GM10847 (cell line): ENCODE results near the gene SAP130.

ENCODE experiments used
- POLR2A ChIP-seq: IDR thresholded peaks from 2 replicates; pipeline ENCODE4 v1.6.1; 2011; ENCODE audit not compliant: insufficient read length; ENCODE audit errors: extremely low read depth

SAP130 gene

DNA sequence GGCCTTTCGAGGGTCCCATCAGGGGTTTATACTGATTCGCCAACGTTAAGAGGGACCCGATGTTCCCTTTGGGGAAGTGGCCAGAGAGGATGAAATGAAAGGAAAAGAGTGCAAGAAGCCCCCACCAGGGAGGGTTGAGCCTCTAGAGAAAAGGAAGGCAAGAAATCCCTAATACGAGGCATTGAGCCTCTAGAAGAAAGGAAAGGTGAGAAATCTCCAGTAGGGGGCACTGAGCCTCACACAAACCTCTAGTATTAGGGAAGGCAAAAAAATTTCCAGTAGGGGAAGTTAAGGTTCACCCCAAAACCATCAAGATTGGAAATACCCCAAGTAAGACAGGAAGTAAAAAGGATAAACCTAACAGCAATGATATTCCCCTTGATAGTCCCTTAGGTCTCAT is 9.8 kb upstream of the SAP130 start:
- TF ChIP-seq POLR2A: no peak

DNA sequence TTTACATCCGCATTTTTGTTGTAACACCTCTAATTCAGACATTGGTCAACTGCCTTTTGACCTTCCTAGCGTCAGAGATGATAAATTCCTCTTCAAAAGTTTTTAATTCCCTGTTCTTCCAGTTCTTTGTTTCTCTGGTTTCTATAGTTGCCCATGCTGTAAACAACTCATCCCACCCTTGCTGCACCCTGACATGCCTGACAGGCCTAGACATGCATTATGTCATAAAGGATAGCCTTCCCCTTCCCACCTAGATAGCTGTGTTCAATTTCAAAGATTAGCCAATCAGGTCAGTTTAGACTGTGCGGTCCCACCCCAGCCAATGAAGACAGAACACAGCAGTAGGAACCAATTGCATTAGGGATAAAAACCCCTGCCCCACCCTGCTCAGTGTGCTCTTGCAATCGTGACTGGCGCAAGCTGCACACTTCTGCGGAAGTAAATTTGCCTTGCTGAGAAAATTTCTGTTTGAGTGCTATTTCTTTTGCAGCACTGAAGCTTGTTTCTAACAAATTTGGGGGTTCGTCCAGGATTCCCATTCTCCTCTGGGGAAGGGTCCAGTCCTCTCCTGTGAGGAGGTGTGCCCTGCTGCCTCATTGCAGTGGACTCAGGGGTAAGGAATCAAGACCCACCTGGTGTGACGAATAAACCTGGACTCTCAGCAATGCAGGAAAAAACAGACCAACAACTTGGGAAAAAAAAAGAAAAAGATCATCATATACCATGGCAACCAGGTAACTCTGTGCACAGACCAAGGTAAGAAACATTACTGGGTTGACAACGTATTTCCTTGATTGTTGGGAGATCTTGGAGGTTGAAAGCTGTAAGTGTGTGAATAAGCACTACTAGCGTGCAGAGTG is 9.1 kb upstream of the SAP130 start:
- TF ChIP-seq POLR2A: no peak

DNA sequence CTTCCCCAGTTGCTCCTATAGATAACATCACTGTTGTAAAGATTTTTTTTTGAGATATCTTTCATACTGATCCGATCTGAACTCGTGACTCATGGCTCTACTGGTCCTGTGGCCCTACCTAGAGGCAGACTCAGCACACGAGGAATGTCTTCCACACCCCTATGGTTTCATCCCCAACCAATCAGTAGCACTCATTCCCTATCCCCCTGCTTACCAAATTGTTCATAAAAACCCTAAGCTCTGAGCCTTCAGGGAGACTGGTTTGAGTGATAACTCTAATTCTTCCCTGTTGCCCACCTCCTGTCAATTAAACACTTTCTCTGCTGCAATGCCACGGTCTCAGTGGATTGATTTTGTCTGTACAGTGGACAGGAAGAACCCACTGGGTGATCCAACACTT is 4.2 kb upstream of the SAP130 start:
- TF ChIP-seq POLR2A: no peak

GRCh38 chr2:128028668-128029054 is 802 bp upstream of the SAP130 start:
- no peak for TF ChIP-seq POLR2A

DNA sequence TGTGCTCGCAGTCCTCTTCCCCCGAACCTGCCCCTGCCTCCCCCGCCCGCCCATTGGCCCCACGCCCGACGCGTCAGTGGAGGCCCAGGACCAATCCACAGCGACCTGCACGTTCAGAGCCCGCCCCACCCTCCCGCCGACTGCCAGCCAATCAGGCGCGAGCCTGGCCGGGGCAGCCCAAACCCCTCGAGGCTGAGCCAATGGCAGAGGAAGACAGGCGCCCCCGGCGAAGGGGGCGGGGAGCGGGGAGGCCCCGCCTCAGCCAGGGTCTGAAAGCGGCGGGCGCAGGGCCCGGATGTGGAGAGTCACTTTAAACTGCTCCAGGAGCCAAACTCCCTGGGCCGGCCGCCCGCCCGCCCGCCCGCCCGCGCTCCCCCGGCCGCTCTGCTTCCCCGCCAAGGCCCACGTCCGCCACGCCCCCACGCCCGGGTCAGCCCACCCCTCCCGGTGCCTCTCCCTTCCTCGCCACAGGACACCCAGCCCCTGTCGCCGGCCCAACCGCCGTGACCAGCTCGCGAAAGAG is 520 bp downstream of the SAP130 start:
- TF ChIP-seq POLR2A: no peak

DNA sequence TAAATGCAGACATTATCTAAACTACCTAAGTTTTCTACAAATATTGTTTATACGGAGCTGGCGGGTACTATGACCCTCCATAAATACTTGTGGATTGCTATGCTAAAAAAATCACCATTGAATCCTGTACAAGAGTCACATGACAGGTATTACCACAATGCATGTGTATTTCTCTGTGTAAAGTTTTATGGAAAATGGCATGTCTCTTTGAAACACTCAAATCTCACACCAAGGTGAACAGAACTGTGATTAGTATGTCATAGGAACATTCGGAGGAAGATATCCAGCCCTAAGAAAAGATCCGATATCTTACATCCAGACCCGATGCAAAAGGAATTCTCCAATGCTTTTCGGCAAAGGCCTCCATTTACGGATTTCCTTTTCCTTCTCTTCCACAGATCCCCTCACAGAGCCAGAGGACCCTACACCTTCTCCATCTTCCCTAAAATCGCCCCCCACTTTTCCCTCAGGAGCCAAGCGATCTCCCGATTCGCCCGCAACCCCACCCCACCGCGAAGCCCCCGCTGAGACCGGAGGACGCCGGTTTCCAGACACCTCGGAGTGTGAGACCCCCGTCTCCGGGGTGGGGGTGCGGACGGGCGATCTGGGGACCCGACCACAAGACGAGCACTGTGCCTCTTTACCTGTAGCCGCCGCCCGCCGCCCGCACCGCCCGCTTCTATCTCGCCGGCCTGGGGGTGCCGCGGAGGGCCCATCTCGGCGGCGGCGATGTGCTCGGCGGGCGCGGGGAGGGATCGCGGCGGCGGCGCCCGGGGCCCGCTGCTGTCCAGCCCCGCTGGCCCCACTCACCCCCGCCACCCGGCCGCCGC is 1.2 kb downstream of the SAP130 start:
- no peak for TF ChIP-seq POLR2A

- no peak for TF ChIP-seq POLR2A
These were observed 3.0 kb downstream of the SAP130 start for GRCh38 chr2:128024816-128025215.

GRCh38 chr2:128017561-128017960 is 10.3 kb downstream of the SAP130 start:
- TF ChIP-seq POLR2A: no peak

GRCh38 chr2:128016620-128017019 is 11.2 kb downstream of the SAP130 start:
- TF ChIP-seq POLR2A: no peak

DNA sequence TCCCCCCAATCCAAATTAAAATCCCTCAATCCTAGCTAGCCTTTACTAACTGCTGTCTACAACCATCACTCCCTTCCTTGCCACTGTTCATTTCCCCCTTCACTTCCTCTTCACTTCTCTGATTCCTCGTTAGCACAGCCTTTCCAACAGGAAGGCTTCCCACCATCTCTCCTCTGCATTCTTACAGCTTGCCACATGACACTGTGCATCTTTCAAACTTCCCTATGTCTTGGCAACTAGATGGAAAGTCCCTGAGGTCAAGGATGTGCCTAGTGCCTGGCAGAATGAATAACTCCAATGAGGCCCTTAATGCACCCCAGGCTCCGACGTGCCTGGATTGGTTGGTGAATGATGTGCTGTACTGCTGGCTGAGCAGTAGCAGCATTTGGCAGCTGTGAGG is 15.2 kb downstream of the SAP130 start:
- TF ChIP-seq POLR2A: no peak

GRCh38 chr2:128008074-128008672 is 19.7 kb downstream of the SAP130 start:
- no peak for TF ChIP-seq POLR2A

DNA sequence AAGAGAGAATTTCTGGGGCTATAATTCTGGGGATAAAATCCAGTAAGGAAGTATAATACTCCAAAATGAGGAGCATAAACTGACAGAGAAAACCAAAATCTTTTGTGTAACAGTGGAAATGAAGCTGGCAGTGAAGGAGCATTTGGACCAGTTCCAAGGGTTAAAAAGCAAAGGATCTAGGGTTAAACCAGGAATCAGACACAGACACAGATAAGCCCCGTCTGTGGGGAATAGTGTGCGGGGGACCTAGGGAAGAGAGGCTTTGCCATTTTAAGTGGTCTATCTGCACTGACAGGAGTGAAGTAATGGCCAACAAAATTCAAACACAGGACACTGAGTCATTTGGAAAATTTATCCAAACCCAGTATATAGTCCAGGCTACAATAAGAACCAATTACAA is 23.4 kb downstream of the SAP130 start:
- TF ChIP-seq POLR2A: no peak

DNA sequence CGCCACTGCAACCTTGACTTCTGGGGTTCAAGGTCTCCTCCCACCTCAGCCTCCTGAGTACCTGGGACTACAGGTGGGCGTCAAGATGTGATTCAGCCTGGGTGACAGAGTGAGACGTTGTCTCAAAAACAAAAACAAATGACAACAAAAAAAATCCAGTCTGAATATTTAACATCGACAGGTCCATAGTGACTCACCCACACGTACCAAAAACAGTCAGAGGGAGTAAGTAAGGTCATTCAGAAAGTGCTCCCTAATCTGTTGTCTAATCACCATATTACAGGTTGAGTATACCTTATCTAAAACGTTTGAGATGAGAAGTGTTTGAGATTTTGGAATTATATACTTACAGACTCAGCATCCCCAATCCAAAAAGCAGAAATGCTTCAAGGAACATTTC is 24.4 kb downstream of the SAP130 start:
- TF ChIP-seq POLR2A: no peak

GRCh38 chr2:127996160-127996559 is 31.7 kb downstream of the SAP130 start:
- no peak for TF ChIP-seq POLR2A

DNA sequence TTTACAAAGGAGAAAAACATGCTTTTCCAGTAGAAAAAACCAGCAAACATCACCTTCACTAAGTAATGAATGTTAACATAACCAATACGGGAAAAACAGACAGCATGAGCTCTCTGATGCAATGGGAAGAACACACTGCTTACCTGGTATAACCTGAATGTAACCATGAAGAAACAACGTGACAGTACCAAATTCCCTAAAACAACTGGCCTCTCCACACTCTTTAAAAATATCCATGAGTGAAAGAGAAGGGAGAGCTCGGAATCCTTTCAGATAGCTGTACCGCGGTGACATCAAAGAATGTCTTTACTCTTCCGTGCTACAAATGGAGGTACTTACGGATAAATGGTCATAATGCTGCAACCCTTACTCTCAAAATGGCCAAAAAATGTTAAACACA is 32.1 kb downstream of the SAP130 start:
- no peak for TF ChIP-seq POLR2A

DNA sequence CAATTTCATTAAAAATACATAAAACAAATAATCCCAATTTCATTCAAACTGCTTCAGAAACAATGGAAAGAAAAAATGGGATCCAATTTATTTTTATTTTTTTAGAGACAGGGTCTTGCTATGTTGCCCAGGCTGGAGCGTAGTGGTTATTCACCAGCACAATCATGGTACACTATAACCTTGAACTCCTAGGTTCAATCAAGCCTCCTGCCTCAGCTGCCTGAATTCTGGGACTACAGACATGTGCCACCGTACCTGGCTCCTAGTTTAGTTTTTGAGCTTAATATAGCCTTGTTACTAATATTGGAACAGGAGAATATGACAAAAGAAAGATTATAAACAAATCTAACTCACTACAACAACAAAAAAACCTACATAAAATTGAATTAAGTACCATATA is 34.2 kb downstream of the SAP130 start:
- no peak for TF ChIP-seq POLR2A

GRCh38 chr2:127991742-127992141 is 36.1 kb downstream of the SAP130 start:
- no peak for TF ChIP-seq POLR2A
